ENCODE measurements around the gene KLF13.

Gene KLF13

GRCh38 chr15:31326156-31326874 lies at the start of gene KLF13:
KLF13 (plus strand) TSS chr15:31326835; CDS start chr15:31327213, 378 bp downstream.
- DNase-seq: peak; percentile 54

- no peak for DNase-seq
These were observed 49.1 kb upstream of the KLF13 start for GRCh38 chr15:31277335-31278060.

GRCh38 chr15:31278061-31278445 lies 48.6 kb upstream of the KLF13 start:
- DNase-seq: no peak

DNA sequence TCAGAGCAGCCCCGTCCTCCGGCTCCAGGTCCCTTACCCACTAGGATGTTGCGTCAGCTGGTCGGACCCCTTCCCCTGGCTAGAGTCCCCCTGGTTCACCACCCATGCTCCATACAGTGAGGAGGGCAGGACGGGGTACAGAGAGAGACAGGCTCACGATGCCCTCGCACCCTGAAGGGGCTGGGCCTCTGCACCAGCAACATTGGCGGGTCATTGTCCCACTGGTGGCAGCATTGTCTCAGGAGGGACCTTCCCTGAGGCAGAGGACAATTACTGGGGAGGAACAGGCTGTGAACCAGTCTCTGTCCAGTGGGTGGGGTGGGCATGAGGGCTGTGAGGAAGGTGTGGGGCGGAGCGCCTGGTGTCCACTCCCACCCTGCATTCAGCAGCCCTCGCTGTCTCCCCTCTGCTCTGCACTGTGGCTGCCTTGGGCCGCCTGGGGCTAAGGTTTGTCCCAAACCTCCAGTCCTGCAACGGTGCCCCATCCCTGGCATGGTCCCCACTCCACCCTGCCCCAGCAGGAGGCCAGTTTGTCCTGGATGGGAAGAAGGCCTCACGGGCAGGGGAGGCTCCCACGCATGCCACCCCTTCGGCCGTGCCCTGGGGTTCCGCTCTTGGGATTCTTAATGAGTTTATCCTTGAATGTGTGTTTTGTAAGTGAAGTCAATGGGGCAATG lies 48.0 kb upstream of the KLF13 start:
- DNase-seq: no peak

GRCh38 chr15:31279221-31280045 lies 47.2 kb upstream of the KLF13 start:
- DNase-seq: peak; percentile 38

DNA sequence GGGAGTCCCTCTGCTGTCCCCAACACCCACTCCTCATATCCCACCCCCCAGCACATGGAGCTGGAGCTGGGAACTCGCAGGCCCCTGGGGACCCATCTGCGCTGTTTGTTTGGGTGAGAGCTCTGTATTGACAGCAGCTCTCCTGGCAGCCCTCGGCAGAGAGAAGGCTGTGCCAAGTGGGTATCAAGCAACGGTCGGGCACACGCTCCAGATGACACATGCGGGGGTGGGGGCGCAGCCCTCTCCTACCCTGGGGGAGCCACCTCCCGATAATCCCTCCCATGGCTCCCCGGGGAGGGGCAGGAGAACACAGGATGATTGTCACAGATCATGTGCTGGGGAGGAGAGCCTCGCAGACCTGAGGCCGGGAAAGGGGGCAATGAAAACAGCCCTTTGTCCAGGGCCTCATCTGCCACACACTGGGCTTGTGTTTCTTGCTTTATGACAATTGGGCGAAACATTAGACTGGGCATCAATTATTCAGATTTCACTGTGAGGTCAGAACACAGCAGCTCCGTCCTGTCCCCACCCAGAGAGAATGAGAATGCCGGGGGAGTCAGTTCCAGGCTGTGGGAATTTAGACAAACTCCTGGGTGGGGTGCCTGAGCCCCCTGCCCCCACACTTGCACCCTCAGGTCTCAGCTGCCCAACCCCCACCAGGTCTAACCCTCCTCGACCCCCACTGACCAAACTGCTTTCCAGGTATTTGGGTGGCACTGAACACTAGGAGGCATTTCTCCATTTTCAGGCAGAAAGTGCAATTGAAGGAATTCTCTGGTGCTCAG lies 46.4 kb upstream of the KLF13 start:
- DNase-seq: peak; percentile 44

- DNase-seq: no peak
These were observed 45.8 kb upstream of the KLF13 start for GRCh38 chr15:31280831-31281216.

- DNase-seq: no peak
These were observed 43.6 kb upstream of the KLF13 start for GRCh38 chr15:31283043-31283442.

- DNase-seq: no peak
These were observed 40.8 kb upstream of the KLF13 start for GRCh38 chr15:31285772-31286261.

DNA sequence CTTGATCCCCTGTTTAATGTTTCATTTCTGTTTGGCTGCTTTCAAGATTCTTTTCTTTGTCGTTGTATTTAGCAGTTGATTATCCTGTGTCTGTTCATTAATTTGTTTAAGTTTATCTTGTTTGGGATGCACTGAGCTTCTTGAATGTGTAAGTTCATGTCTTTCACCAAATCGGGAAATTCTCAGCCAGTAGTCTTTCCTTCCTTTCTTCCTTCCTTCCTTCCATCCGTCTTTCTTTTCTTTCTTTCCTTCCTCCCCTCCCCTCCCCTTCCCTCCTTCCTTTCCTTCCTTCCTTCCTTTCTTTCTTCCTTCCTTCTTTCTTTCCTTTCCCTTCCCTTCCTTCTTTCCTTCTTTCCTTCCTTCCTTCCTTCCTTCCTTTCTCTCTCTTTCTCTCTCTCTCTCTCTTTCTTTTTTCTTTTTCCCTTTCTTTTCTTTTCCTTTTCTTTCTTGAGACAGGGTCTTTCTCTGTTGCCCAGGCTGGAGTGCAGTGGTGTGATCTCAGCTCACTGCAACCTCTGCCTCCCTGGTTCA lies 35.5 kb upstream of the KLF13 start:
- no peak for DNase-seq

DNA sequence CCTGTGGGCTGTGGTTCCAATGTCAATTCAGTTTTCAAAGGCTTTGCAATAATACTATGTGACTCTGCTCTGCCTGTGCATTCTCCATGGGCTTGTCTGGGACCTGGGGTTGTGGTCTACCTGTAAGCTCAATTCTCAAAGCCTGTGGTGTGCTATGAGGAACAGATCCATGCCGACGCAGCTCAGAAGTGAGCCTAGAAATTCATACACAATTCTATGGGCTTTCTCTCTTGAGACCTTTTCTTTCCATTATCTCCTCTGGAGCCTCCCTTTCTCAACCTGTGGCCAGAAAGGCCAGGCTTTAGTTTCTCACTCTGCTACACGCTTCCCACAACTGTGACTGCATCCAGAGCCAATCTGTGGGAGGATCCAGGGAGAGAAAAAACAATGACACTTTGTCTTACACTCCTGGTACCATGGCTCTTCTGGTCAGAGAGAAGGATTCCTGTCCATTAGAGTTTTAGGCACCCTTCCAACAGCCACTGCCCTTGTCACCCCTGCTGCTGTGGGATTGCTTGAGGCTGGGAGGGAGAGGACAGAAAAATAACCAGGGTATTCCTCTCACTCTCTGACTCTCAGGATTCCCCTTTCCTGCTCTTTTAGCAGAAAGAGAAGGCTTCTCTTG lies 34.1 kb upstream of the KLF13 start:
- DNase-seq: no peak

DNA sequence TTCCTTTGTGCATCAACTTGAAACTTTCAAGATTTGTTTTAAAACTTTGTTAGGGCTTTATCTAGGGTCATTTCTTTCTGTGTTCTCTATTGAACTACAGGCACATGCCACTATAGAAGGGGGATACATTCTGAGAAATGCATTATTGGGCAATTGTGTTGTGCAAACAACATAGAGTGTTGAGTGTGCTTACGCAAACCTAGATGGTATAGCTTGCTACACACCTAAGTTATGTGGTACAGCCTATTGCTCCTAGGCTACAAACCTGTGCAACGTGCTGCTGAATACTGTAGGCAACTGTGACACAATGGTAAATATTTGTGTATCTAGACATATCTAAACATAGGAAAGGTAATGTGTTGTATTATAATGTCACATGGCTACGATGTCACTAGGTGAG lies 33.0 kb upstream of the KLF13 start:
- DNase-seq: no peak

GRCh38 chr15:31294067-31294466 lies 32.6 kb upstream of the KLF13 start:
- DNase-seq: no peak

GRCh38 chr15:31295658-31296057 lies 31.0 kb upstream of the KLF13 start:
- no peak for DNase-seq

DNA sequence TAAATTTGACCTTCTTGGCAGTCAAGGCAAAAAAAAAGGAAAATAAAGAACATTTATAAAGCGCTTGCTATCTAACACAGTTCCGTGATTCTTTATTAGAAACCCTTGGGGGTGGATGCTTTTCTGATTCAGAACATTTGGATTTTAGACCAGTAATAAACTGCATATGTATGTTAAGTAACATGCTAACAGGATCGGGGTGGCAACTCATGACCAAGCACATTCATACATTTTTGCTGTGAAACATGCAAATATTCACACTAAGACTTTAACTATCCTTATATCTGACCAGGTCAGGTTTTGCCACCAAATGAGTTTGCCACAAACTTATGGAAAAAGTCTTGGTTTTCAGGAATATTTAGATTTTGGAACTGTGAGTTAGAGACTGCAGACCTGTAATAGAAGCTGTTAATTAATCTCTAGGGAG lies 30.4 kb upstream of the KLF13 start:
- no peak for DNase-seq

GRCh38 chr15:31296646-31297574 lies 29.7 kb upstream of the KLF13 start:
- DNase-seq: no peak

- no peak for DNase-seq
These were observed 28.8 kb upstream of the KLF13 start for GRCh38 chr15:31297575-31298456.

- DNase-seq: no peak
These were observed 27.9 kb upstream of the KLF13 start for GRCh38 chr15:31298707-31299172.

DNA sequence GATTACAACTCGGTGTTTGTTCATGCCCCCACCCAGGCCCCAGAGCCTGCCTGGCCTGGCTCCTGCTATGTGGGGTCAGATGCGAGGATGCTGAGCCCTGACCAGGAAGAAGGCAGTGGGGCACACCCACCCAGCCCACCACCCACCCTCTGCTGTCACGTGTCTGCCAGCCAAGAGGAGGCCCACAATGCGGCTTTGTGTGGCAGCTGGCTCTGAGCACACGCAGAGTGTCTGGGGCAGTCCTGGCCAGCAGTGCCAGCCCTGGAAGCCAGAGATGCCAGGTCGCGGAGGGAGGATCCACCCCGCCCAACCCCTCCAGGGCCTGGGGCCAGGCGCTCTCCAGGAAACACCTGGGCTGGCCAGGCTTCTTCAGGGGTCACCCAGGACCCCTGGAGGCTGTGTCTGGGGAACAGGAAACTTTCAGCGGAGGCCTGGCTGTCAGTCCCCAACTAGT lies 26.4 kb upstream of the KLF13 start:
- DNase-seq: no peak

Data from DMS79 (cell line).